KOPT-K1 (cell line): ENCODE data around the gene ZNF436.
"Not testable (repeated sequence)": the region's sequence is repeated elsewhere in the genome, so short reads cannot be mapped to it uniquely, and the experiment has no call there.

Experiments
- H3K27ac ChIP-seq: fragments of 200-600 bp; sonication (generic); 2 replicates; pipeline ENCODE4 v1.5.1; 2016; ENCODE audit warnings: antibody characterized with exemption, mild to moderate bottlenecking, low read depth, low read length; ENCODE audit not compliant: poor library complexity, severe bottlenecking
- H3K36me3 ChIP-seq: fragments of 200-600 bp; sonication (generic); 2 replicates; pipeline ENCODE4 v1.5.1; 2017; ENCODE audit warnings: antibody characterized with exemption, mild to moderate bottlenecking, low read length, moderate library complexity; ENCODE audit not compliant: insufficient read depth
- H3K9me3 ChIP-seq: fragments of 200-600 bp; sonication (generic); 2 replicates; pipeline ENCODE4 v1.5.1; 2017; ENCODE audit warnings: antibody characterized with exemption, low read length, mild to moderate bottlenecking; ENCODE audit not compliant: insufficient read depth, poor library complexity, severe bottlenecking

The ZNF436 gene

DNA sequence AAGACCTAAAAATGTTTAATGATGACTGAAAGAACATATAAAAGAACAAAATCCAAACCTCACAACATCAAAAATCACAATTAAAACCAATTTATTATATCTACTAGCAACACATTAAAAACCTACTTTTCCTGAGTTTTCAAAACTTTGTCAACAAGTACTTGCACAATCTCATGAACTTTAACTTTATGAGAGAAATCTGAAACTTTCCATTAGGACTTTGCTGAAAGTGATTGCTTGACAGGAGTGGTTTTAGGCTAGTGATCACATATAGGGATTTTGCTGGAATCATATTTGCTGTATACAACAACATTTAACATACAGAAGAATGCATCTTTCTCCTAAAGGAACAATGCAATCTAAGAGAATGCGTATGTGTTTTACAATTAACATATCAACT is 38.8 kb downstream of the ZNF436 start:
- Histone ChIP-seq H3K36me3 (peaks cover 100% of the 10 kb centered on the region), H3K9me3 (no peaks in the 10 kb centered on the region), H3K27ac (no peak overlapping the region)

DNA sequence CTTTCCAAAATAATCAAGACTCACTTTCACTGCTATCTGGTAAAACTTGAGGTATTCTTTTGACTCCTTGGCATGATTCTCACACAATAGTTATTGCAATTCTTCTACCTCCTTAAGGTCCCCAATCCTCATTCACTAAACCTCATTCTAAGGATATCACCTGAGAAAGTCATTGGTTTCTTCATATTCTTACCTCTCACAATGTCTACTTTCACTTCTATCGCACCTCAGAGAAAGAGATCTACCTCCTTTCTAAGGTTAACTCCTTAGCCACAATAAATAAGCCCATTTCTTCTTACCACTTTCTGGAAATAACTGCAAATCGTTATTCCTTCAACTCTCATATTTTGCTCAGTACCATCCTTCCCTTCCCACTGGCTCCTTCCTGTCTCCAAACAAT is 44.2 kb downstream of the ZNF436 start:
- Histone ChIP-seq H3K27ac (no peak overlapping the region), H3K36me3 (peaks cover 97% of the 10 kb centered on the region), H3K9me3 (no peaks in the 10 kb centered on the region)

DNA sequence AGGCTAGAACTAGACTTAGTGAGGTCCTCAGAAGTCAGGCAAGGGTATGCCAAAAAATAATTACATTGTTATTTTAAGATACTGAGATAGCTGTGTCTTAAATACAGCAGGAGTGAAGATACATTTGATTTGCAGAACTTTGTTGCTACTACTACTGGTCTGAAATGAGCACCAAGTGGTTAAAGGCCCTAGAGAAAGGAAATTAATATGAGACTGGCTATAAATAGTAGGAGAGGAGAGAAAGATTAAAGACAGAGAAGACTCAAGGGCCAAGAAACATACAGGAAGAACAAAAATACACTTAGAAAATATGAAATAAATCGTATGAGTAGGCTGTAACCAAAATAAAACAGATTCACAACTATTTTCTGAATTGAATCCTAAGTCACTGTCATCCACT is 46.9 kb downstream of the ZNF436 start:
- Histone ChIP-seq H3K9me3 (no peaks in the 10 kb centered on the region), H3K36me3 (peaks cover 96% of the 10 kb centered on the region), H3K27ac (no peak overlapping the region)

DNA sequence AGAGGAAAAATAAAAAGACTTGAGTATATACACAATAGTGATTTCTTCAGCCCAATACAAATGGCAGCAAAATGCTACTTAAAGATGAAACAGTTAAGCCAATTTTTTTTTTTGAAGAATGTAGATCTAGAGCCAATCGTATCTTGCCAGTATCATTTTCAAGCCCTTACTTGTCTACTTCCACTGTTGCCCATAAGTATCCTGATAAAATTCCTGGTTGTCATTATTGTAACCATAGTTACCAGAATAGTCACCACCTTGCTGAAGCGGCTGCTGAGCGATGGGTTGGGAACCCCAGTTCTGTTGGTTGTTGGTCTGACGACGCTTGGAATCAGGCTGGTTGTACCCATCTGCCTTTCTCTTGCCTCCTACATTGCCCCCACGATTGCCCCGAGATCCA is 59.4 kb downstream of the ZNF436 start:
- H3K36me3 ChIP-seq = peaks cover 100% of the 10 kb centered on the region
- H3K27ac ChIP-seq, H3K9me3 ChIP-seq: not testable (repeated sequence)
